Right hindlimb (tissue), 1 donor: ENCODE results near the gene ZMIZ1.
A peak's percentile ranks its signal among the peaks of the same experiment; 100 is the strongest.

Experiments used
- DNase-seq: peaks from one replicate; pipeline ENCODE4 v3.0.0-alpha.2; 2018

ZMIZ1 gene

GRCh38 chr10:79125092-79125491, 56.3 kb downstream of the ZMIZ1 start:
- DNase-seq, result no peak

- no peak for DNase-seq
These were observed 57.8 kb downstream of the ZMIZ1 start for GRCh38 chr10:79126351-79127080.

- no peak for DNase-seq
These were observed 58.6 kb downstream of the ZMIZ1 start for GRCh38 chr10:79127151-79127961.

GRCh38 chr10:79128241-79128922, 59.6 kb downstream of the ZMIZ1 start:
- no peak for DNase-seq

- no peak for DNase-seq
These were observed 60.1 kb downstream of the ZMIZ1 start for GRCh38 chr10:79128923-79129305.

- DNase-seq, result peak; percentile 64
These were observed 60.7 kb downstream of the ZMIZ1 start for GRCh38 chr10:79129361-79129997.

GRCh38 chr10:79130255-79130654, 61.5 kb downstream of the ZMIZ1 start:
- DNase-seq, result no peak

GRCh38 chr10:79130846-79131245, 62.1 kb downstream of the ZMIZ1 start:
- DNase-seq, result no peak

- no peak for DNase-seq
These were observed 63.3 kb downstream of the ZMIZ1 start for GRCh38 chr10:79131836-79132631.

GRCh38 chr10:79132681-79133381, 64.1 kb downstream of the ZMIZ1 start:
- DNase-seq, result no peak

GRCh38 chr10:79133416-79133815, 64.7 kb downstream of the ZMIZ1 start:
- peak; percentile 52 for DNase-seq

- no peak for DNase-seq
These were observed 67.0 kb downstream of the ZMIZ1 start for GRCh38 chr10:79135790-79136189.

- no peak for DNase-seq
These were observed 67.7 kb downstream of the ZMIZ1 start for GRCh38 chr10:79136236-79137005.

GRCh38 chr10:79137300-79137756, 68.6 kb downstream of the ZMIZ1 start:
- DNase-seq, result no peak

GRCh38 chr10:79137826-79138225, 69.1 kb downstream of the ZMIZ1 start:
- DNase-seq, result peak; percentile 78

GRCh38 chr10:79138449-79139123, 69.8 kb downstream of the ZMIZ1 start:
- DNase-seq, result no peak

- DNase-seq, result peak; percentile 81
These were observed 70.5 kb downstream of the ZMIZ1 start for GRCh38 chr10:79139124-79139835.

- no peak for DNase-seq
These were observed 71.5 kb downstream of the ZMIZ1 start for GRCh38 chr10:79140085-79140793.

- DNase-seq, result no peak
These were observed 72.1 kb downstream of the ZMIZ1 start for GRCh38 chr10:79140855-79141254.
